Neural progenitor cell (in vitro differentiated cells): ENCODE data around the gene PAFAH1B1. TPM values are rescaled to one million over a fixed set of nuclear protein-coding genes. Genes with fewer than 3 reads are reported as not detected.
"Not testable (repeated sequence)": the region's sequence is repeated elsewhere in the genome, so short reads cannot be mapped to it uniquely, and the experiment has no call there.

Source experiments
- DNase-seq: peaks from one replicate; pipeline ENCODE4 v3.0.0-alpha.2; 2016; ENCODE audit warnings: low spot score
- H2AFZ ChIP-seq: fragments of 200-600 bp; sonication (generic); replicated peaks from 2 replicates; pipeline ENCODE4 v1.6.1; 2016; ENCODE audit warnings: antibody characterized with exemption
- H3F3A ChIP-seq: fragments of 200-600 bp; sonication (generic); 2 replicates; pipeline ENCODE4 v1.6.1; 2016; ENCODE audit warnings: antibody characterized with exemption, low read depth
- H3K27ac ChIP-seq: fragments of 200-600 bp; sonication (generic); 2 replicates; pipeline ENCODE4 v1.5.1; 2016; ENCODE audit warnings: mild to moderate bottlenecking
- H3K27me3 ChIP-seq: fragments of 200-600 bp; sonication (generic); 2 replicates; pipeline ENCODE4 v1.6.1; 2016; ENCODE audit warnings: mild to moderate bottlenecking, moderate library complexity
- H3K36me3 ChIP-seq: fragments of 200-600 bp; sonication (generic); 2 replicates; pipeline ENCODE4 v1.5.1; 2016
- H3K4me1 ChIP-seq: fragments of 200-600 bp; sonication (generic); 2 replicates; pipeline ENCODE4 v1.6.1; 2016; ENCODE audit warnings: mixed run types
- H3K4me2 ChIP-seq: fragments of 200-600 bp; sonication (generic); 2 replicates; pipeline ENCODE4 v1.6.1; 2016
- H3K4me3 ChIP-seq: fragments of 200-600 bp; sonication (generic); 2 replicates; pipeline ENCODE4 v1.5.1; 2016
- H3K79me2 ChIP-seq: fragments of 200-600 bp; sonication (generic); 2 replicates; pipeline ENCODE4 v1.6.1; 2016; ENCODE audit warnings: low read depth
- H3K9ac ChIP-seq: fragments of 200-600 bp; sonication (generic); 2 replicates; pipeline ENCODE4 v1.6.1; 2016
- H3K9me3 ChIP-seq: fragments of 200-600 bp; sonication (generic); 2 replicates; pipeline ENCODE4 v1.5.1; 2016; ENCODE audit warnings: low read depth
- H4K20me1 ChIP-seq: fragments of 200-600 bp; sonication (generic); 2 replicates; pipeline ENCODE4 v1.6.1; 2016; ENCODE audit warnings: low read depth
- H3K27ac Mint-ChIP-seq: 3 replicates; pipeline ENCODE4 v1.8.0; 2021; ENCODE audit warnings: mixed read lengths
- H3K27me3 Mint-ChIP-seq: 2 replicates; pipeline ENCODE4 v1.8.0; 2022; ENCODE audit warnings: low read depth, mild to moderate bottlenecking, inconsistent platforms, moderate library complexity, mixed read lengths; ENCODE audit not compliant: insufficient read depth
- H3K36me3 Mint-ChIP-seq: 3 replicates; pipeline ENCODE4 v1.8.0; 2021; ENCODE audit warnings: mixed read lengths
- H3K4me1 Mint-ChIP-seq: 3 replicates; pipeline ENCODE4 v1.8.0; 2021; ENCODE audit warnings: mixed read lengths
- H3K4me3 Mint-ChIP-seq: 3 replicates; pipeline ENCODE4 v1.8.0; 2021; ENCODE audit warnings: mild to moderate bottlenecking, moderate library complexity, mixed read lengths
- H3K9me3 Mint-ChIP-seq: 3 replicates; pipeline ENCODE4 v1.8.0; 2020; ENCODE audit warnings: mixed read lengths
- EZH2 ChIP-seq: fragments of 200-600 bp; sonication (generic); IDR thresholded peaks from 2 replicates; pipeline ENCODE4 v1.6.1; 2017; ENCODE audit warnings: antibody characterized with exemption, mild to moderate bottlenecking, moderate library complexity
- EZH2phosphoT487 ChIP-seq: fragments of 200-600 bp; sonication (generic); IDR thresholded peaks from 2 replicates; pipeline ENCODE4 v1.6.1; 2017; ENCODE audit warnings: antibody characterized with exemption
- total RNA-seq: library from RNA; depleted of rRNA; stranded (reverse); fragments of >200 nt; gene quantifications from 2 replicates; pipeline ENCODE4 v1.2.3, GENCODE V29; 2015; ENCODE audit warnings: low replicate concordance
- TF ChIP-seq, protein P1 (sequence below): fragments of 200-600 bp; sonication (generic); IDR thresholded peaks from 2 replicates; pipeline ENCODE4 v1.5.1; 2017; ENCODE audit warnings: antibody characterized with exemption, mild to moderate bottlenecking

PAFAH1B1 gene
- total RNA-seq, 1 donor from 2014 or later: 209 TPM

DNA sequence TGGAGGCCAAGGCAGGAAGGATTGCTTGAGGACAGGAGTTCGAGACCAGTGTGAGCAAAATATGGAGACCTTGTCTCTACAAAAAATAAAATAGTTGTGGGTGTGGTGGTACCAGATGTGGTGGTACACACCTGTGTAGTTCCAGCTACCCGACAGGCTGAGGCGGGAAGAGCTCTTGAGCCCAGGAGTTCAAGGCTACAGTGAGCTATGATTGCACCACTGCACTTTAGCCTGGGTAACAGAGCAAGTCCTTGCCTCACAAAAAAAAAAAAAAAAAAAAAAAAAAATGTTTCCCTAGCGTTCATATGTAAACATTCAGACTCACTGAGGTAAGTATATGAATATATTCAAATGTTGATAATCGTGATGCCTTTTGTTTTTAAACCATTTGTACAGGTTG is 78.6 kb downstream of the PAFAH1B1 start:
- no peaks in the 10 kb centered on the region for H3K4me1 ChIP-seq
- peaks cover 19% of the 10 kb centered on the region for H4K20me1 ChIP-seq

DNA sequence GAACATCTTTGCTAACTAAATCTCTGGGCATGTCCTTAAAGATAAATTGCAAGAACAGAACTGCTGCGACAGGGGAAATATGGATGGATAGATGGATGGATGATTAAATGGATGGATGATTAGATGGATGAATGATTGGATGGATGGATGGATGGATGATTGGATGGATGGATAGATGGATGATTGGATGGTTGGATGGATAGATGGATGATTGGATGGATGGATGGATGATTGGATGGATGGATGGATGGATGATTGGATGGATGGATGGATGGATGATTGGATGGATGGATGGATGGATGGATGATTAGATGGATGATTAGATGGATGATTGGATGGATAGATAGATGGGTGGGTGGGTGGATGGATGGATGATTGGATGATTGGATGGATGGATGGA is 85.8 kb downstream of the PAFAH1B1 start:
- not testable (repeated sequence) for DNase-seq, H3K9me3 Mint-ChIP-seq

More for the DNA sequence above, 78.6 kb downstream of the PAFAH1B1 start:
- no peak overlapping the region for H3K9ac ChIP-seq
- H3K27me3 ChIP-seq: no peaks in the 10 kb centered on the region
- peaks cover 18% of the 10 kb centered on the region for H3F3A ChIP-seq
- no peak overlapping the region for H3K27ac Mint-ChIP-seq
- H3K4me3 ChIP-seq: no peak overlapping the region
- no peak overlapping the region for H3K4me3 Mint-ChIP-seq
- H3K79me2 ChIP-seq: peaks cover 48% of the 10 kb centered on the region
- H3K36me3 ChIP-seq: peaks cover 54% of the 10 kb centered on the region
- no peak overlapping the region for H3K27ac ChIP-seq
- no peak overlapping the region for H2AFZ ChIP-seq
- no peak for DNase-seq
- peaks cover 48% of the 10 kb centered on the region for H3K36me3 Mint-ChIP-seq
- no peak overlapping the region for H3K4me2 ChIP-seq
- TF ChIP-seq EZH2phosphoT487: no peak
- TF ChIP-seq EZH2: no peak
- TF ChIP-seq, protein P1, sequence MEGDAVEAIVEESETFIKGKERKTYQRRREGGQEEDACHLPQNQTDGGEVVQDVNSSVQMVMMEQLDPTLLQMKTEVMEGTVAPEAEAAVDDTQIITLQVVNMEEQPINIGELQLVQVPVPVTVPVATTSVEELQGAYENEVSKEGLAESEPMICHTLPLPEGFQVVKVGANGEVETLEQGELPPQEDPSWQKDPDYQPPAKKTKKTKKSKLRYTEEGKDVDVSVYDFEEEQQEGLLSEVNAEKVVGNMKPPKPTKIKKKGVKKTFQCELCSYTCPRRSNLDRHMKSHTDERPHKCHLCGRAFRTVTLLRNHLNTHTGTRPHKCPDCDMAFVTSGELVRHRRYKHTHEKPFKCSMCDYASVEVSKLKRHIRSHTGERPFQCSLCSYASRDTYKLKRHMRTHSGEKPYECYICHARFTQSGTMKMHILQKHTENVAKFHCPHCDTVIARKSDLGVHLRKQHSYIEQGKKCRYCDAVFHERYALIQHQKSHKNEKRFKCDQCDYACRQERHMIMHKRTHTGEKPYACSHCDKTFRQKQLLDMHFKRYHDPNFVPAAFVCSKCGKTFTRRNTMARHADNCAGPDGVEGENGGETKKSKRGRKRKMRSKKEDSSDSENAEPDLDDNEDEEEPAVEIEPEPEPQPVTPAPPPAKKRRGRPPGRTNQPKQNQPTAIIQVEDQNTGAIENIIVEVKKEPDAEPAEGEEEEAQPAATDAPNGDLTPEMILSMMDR: no peak
- no peaks in the 10 kb centered on the region for H3K27me3 Mint-ChIP-seq
- H3K9me3 Mint-ChIP-seq: no peaks in the 10 kb centered on the region
- no peaks in the 10 kb centered on the region for H3K4me1 Mint-ChIP-seq
- H3K9me3 ChIP-seq: no peaks in the 10 kb centered on the region

DNA sequence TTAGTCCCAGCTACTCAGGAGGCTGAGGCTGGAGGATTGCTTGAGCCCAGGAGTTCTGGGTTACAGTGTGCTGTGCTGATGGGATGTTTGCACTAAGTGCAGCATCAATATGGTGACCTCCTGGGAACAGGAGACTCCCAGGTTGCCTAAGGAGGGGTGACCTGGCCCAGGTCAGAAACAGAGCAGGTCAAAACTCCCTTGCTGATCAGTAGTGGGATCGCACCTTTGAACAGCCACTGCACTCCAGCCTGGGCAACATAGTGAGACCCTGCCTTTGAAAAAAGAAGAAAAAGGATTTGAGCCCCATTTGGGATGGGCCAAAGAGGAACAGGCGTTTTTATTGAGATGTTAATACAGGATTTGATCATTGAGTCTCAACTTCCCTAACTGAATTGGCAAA is 87.5 kb downstream of the PAFAH1B1 start:
- H3K36me3 ChIP-seq: peaks cover 28% of the 10 kb centered on the region
- H3K4me2 ChIP-seq: no peak overlapping the region
- peaks cover 20% of the 10 kb centered on the region for H4K20me1 ChIP-seq

More for the DNA sequence above, 85.8 kb downstream of the PAFAH1B1 start:
- not testable (repeated sequence) for H3K4me2 ChIP-seq, H3K9ac ChIP-seq, H3K9me3 ChIP-seq, H3K27ac Mint-ChIP-seq, H3K4me1 ChIP-seq, H4K20me1 ChIP-seq, H3K27me3 Mint-ChIP-seq, H2AFZ ChIP-seq, H3K4me1 Mint-ChIP-seq, H3K4me3 ChIP-seq, H3K27ac ChIP-seq, H3K27me3 ChIP-seq, H3K4me3 Mint-ChIP-seq
- H3K79me2 ChIP-seq: peaks cover 19% of the 10 kb centered on the region
- peaks cover 39% of the 10 kb centered on the region for H3K36me3 Mint-ChIP-seq
- peaks cover 15% of the 10 kb centered on the region for H3F3A ChIP-seq
- H3K36me3 ChIP-seq: peaks cover 37% of the 10 kb centered on the region

DNA sequence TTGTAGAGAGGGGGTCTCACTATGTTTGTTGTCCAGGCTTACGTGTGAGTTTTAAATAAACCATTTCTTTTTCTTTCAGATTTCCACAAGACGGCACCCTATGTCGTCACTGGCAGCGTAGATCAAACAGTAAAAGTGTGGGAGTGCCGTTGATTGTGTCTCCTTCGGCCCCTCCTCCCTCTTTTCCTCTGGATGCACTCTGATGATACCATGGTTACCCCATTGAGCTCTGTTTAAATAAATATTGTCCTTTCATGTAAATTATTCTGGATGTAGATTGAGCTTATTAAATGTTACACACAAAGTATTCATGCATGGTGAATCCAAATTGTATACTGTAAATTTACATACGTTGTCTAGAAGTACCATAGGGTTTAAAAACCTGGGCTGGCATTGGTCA is 88.2 kb downstream of the PAFAH1B1 start:
- Histone ChIP-seq H3F3A (peaks cover 36% of the 10 kb centered on the region), H3K79me2 (peaks cover under 1% of the 10 kb centered on the region), H2AFZ (no peak overlapping the region), H3K4me3 (no peak overlapping the region), H3K27ac (no peak overlapping the region), H3K9ac (no peak overlapping the region), H3K4me2 (no peak overlapping the region), H4K20me1 (peaks cover 20% of the 10 kb centered on the region), H3K4me1 (no peaks in the 10 kb centered on the region), H3K9me3 (no peaks in the 10 kb centered on the region), H3K27me3 (no peaks in the 10 kb centered on the region), H3K36me3 (peaks cover 23% of the 10 kb centered on the region)
- no peak overlapping the region for H3K4me3 Mint-ChIP-seq
- peaks cover 4% of the 10 kb centered on the region for H3K4me1 Mint-ChIP-seq
- H3K27ac Mint-ChIP-seq: no peak overlapping the region
- H3K9me3 Mint-ChIP-seq: no peaks in the 10 kb centered on the region
- DNase-seq: no peak
- TF ChIP-seq EZH2phosphoT487: no peak
- no peak for TF ChIP-seq EZH2
- TF ChIP-seq, protein P1: no peak
- H3K36me3 Mint-ChIP-seq: peaks cover 32% of the 10 kb centered on the region
- peaks cover 2% of the 10 kb centered on the region for H3K27me3 Mint-ChIP-seq

More for the DNA sequence above, 87.5 kb downstream of the PAFAH1B1 start:
- H3K27me3 Mint-ChIP-seq: peaks cover 2% of the 10 kb centered on the region
- peaks cover 35% of the 10 kb centered on the region for H3K36me3 Mint-ChIP-seq
- H3K9me3 ChIP-seq: no peaks in the 10 kb centered on the region
- H3K27ac ChIP-seq: no peak overlapping the region
- peaks cover 3% of the 10 kb centered on the region for H3K4me1 Mint-ChIP-seq
- no peak overlapping the region for H3K9ac ChIP-seq
- no peak overlapping the region for H3K4me3 Mint-ChIP-seq
- H3K4me3 ChIP-seq: no peak overlapping the region
- H3K27me3 ChIP-seq: no peaks in the 10 kb centered on the region
- no peaks in the 10 kb centered on the region for H3K4me1 ChIP-seq
- no peak overlapping the region for H3K27ac Mint-ChIP-seq
- DNase-seq: no peak
- H2AFZ ChIP-seq: no peak overlapping the region
- no peaks in the 10 kb centered on the region for H3K9me3 Mint-ChIP-seq
- H3K79me2 ChIP-seq: peaks cover 8% of the 10 kb centered on the region
- H3F3A ChIP-seq: peaks cover 29% of the 10 kb centered on the region
- TF ChIP-seq, protein P1: no peak
- TF ChIP-seq EZH2phosphoT487: no peak
- no peak for TF ChIP-seq EZH2
